ENCODE results near the gene HOPX.
"Not testable (repeated sequence)": the region's sequence is repeated elsewhere in the genome, so short reads cannot be mapped to it uniquely, and the experiment has no call there.

The HOPX gene

DNA sequence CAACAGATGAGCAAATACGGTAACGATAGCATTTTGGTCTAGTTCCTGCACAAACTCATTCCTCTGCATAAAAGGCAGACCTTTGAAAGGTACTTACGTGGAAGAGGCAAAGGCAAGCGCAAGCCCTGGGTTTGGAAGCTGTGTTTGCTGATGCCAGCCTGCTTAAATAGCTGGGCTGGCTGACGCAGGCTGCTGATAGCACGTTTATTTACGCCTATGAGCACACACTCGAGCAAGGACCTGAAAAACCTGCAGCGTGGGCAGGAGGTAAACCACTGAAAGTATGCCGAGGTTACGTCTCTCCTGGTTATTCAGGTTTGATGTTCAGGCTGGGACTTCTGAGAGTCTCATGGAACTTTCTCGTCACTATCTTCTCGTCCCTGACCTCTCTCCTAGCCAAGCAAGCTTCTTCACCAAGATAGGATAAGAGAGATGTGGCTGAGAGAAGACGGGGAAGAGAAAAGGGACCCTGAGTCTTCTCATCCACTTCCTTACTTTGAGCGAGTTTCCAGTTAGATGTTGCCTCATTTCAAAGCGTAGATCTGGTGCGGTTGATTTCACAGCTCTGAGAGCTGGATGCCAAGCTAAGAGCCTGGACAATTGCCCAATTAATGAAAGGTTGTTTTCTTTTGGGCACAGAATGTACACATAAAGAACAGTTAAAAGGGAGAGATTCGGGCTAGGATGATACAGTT, at the start of gene HOPX:
Gene HOPX (minus strand): TSS at position 139 of the 695 bp plus-strand sequence. CDS start 23,480 bp downstream, outside the sequence.
- DNase-seq (ENCODE audit: low spot score), result no peak

- no peak for DNase-seq (ENCODE audit: low spot score)
Observed at GRCh38 chr4:56730097-56730496, 49.0 kb upstream of the HOPX start.

DNA sequence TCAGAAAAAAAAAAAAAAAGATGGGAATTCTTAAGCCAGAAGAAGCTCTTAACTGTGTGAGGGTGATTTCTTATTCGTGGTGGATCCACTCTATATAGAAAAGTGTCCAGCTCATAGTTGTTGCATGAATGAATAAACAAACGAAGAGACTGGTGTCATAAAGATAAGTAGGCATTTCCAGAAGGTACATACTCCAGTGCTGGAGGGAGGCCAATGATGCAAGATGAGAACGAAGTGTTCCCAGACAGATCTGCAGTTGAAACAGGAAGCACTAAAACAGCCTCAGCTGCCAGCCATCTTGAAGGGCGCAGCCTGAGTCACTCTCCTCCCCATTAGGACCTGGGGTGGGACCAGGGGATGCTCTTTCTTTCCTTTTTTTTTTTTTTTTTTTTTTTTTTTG, 47.4 kb upstream of the HOPX start:
- no peak for DNase-seq (ENCODE audit: low spot score)

DNA sequence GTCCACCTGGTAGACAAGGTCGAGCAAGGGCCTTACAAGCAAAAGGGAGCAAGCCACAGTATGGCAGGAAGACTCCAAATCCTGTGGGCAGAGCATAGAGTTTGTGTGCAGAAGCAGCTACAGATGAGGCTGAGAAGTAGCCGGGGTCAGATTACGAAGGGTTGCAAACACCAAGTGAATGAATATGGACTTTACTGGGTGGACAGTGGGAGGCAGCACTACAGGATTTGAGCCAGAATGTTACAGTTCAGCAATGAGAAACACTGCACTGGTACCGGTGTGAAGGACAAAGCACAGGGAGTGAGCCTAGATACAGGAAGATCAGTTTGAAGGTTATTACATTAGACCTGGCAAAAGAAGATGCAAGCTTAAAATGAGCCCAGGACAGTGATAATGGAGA, 46.1 kb upstream of the HOPX start:
- no peak for DNase-seq (ENCODE audit: low spot score)

DNA sequence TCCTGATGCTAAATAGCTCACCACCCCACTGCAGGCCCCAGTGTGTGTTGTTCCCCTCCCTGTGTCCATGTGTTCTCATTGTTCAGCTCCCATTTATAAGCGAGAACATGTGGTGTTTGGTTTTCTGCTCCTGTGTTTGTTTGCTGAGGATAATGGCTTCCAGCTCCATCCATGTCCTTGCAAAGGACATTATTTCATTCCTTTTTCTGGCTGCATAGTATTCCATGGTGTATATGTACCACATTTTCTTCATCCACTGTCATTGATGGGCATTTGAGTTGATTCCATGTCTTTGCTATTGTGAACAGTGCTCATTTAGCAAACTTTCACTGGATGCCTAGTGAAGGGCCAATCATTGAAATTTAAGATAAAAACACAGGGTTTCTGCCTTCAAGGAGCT, 45.5 kb upstream of the HOPX start:
- not testable (repeated sequence) for DNase-seq (ENCODE audit: low spot score)

GRCh38 chr4:56723659-56724230, 42.6 kb upstream of the HOPX start:
- DNase-seq (ENCODE audit: low spot score), result no peak

DNA sequence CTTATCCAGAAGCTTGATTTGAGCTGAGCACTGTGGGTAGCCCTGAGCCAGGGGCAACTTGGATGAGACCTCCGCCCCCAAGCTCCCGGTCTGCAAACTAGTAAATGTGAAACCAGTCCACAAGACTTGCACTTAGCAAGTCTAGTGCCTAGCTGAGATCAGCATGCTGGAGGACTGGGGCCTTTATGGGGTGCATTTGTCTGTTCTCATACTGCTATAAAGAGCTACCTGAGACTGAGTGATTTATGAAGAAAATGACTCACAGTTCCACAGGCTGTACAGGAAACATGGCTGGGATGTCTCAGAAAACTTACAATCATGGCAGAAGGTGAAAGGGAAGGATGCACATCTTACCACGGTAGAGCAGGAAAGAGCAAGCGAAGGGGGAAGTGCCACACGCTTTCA, 42.1 kb upstream of the HOPX start:
- DNase-seq (ENCODE audit: low spot score), result no peak

- DNase-seq (ENCODE audit: low spot score), result no peak
Observed at GRCh38 chr4:56708146-56708545, 27.1 kb upstream of the HOPX start.

GRCh38 chr4:56705966-56706365, 24.9 kb upstream of the HOPX start:
- no peak for DNase-seq (ENCODE audit: low spot score)

GRCh38 chr4:56705334-56705733, 24.2 kb upstream of the HOPX start:
- DNase-seq (ENCODE audit: low spot score), result no peak

GRCh38 chr4:56704089-56704871, 23.2 kb upstream of the HOPX start:
- no peak for DNase-seq (ENCODE audit: low spot score)

GRCh38 chr4:56703378-56703777, 22.3 kb upstream of the HOPX start:
- DNase-seq (ENCODE audit: low spot score), result no peak

DNA sequence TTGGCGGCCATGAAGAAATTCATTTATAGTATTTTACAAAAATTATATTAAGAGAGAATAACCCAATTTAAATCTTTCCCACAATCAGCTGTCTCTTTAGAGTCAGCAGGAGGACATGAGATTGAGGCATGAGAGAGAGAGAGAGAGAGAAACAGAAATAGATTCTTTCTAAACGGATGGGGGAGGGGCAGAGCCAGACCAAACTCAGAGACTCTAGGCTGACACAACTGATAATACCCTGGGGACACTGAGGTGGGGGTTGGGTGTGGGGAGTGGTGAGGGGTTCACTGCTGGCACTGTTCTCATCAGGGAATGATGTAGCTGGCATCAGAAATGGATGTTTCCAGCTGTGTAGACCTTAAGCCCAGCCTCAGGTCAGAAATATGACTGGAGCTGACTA, 20.5 kb upstream of the HOPX start:
- DNase-seq (ENCODE audit: low spot score), result no peak

DNA sequence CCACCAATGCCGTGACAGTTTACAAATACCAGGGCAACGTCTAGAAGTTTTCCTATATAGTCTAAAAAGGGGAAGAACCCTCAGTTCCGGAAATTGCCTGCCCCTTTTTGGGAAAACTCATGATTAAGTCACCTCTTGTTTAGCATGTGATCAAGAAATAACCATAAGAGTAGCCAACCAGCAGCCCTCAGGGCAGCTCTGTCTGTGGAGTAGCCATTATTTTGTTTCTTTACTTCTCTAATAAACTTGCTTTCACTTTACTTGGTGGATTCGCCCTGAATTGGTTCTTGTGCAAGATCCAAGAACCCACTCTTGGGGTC, 20.0 kb upstream of the HOPX start:
- DNase-seq (ENCODE audit: low spot score), result no peak

- no peak for DNase-seq (ENCODE audit: low spot score)
Observed at GRCh38 chr4:56699537-56700105, 18.5 kb upstream of the HOPX start.

DNA sequence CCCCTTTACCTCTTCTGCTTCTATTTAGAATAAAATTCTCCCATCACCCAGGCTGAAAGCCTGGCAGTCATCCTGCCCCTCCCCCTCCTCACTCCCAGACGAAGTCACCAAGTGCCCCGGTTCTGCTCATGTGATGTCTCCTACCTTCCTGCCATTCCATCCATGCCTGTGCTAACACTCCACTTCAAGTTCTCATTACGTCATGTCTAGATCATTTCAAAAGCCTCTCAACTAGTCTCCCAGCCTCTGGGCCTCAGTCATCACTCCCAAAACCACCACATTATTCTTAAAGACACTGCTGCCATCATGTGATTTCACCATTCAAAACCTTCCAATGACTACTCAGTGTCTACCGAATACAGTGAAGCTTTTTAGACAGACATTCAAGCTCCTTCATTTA, 17.2 kb upstream of the HOPX start:
- no peak for DNase-seq (ENCODE audit: low spot score)

- DNase-seq (ENCODE audit: low spot score), result no peak
Observed at GRCh38 chr4:56696056-56696455, 15.0 kb upstream of the HOPX start.

DNA sequence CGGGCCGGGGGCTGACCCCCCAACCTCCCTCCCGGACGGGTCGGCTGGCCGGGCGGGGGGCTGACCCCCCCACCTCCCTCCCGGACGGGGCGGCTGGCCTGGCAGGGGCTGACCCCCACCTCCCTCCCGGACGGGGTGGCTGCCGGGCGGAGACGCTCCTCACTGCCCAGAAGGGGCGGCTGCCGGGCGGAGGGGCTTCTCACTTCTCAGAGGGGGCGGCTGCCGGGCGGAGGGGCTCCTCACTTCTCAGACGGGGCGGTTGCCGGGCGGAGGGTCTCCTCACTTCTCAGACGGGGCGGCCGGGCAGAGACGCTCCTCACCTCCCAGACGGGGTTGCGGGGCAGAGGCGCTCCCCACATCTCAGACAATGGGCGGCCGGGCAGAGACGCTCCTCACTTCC, 12.4 kb upstream of the HOPX start:
- DNase-seq (ENCODE audit: low spot score), result not testable (repeated sequence)

DNA sequence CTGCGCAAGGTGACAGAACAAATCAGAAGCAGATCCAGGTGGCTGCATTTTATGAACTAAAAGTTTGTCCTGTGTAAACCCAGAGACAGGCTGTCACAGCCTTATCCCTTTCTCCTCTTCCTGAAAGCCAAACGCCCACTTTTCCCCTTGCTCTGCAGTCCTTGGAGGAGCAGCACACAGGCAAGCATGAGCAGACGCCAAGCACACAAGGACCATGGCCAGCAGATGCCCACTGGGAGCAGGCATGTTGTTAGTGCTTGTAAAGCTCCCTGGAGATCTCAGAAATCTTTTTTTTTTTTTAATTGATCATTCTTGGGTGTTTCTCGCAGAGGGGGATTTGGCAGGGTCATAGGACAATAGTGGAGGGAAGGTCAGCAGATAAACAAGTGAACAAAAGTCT, 11.5 kb upstream of the HOPX start:
- no peak for DNase-seq (ENCODE audit: low spot score)

DNA sequence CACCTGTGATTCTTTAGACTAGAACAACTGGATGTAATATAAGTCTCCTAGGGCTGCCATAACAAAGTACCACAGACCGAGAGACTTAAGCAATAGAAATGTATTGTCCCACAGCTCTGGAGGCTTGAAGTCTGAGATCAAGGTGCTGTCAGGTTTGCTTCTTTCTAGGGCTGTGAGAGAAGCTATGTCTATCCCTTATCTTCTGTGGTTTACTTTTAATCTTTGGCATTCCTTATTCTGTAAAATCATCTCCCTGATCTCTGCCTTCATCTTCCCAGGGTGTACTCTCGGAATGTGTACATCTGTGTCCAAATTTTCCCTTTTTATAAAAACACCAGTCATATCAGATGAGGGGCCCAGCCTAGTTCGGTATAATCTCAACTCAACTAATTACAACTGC, 10.3 kb upstream of the HOPX start:
- DNase-seq (ENCODE audit: low spot score), result no peak

GRCh38 chr4:56690393-56690792, 9.3 kb upstream of the HOPX start:
- no peak for DNase-seq (ENCODE audit: low spot score)

GRCh38 chr4:56689201-56689969, 8.3 kb upstream of the HOPX start:
- no peak for DNase-seq (ENCODE audit: low spot score)
